Endothelial cell of hepatic sinusoid (primary cell): ENCODE data around the gene NFIC.

Source experiments
- in situ Hi-C: cut with HindIII; loops from 2 replicates; pipeline ENCODE4 v1.10.0; 2017; ENCODE audit warnings: low sequenced_read_pairs

NFIC gene

GRCh38 chr19:3480383-3481091 is 114.2 kb downstream of the NFIC start, which contains the start of gene SMIM24:
Gene SMIM24 (minus strand): TSS chr19:3480525. CDS start chr19:3480463, 62 bp downstream.
- in situ Hi-C loops = no loop called here

- in situ Hi-C loops = no loop called here
Measured at GRCh38 chr19:3481241-3482090, 115.1 kb downstream of the NFIC start.

GRCh38 chr19:3482507-3483225 is 116.3 kb downstream of the NFIC start:
- in situ Hi-C loops = no loop called here

GRCh38 chr19:3483226-3483628 is 116.8 kb downstream of the NFIC start, which contains the start of gene SMIM44:
Gene SMIM44 (minus strand): TSS chr19:3483441. CDS start chr19:3483403, 38 bp downstream.
- in situ Hi-C loops = no loop called here

GRCh38 chr19:3491396-3492119 is 125.2 kb downstream of the NFIC start:
- in situ Hi-C loops = no loop called here

- in situ Hi-C loops = no loop called here
Measured at GRCh38 chr19:3492131-3492839, 125.9 kb downstream of the NFIC start.

- in situ Hi-C loops = no loop called here
Measured at GRCh38 chr19:3492919-3493318, 126.5 kb downstream of the NFIC start.

GRCh38 chr19:3493651-3494050 is 127.3 kb downstream of the NFIC start:
- in situ Hi-C loops = no loop called here

- in situ Hi-C loops = no loop called here
Measured at GRCh38 chr19:3494051-3494450, 127.7 kb downstream of the NFIC start.

GRCh38 chr19:3494559-3494958 is 128.2 kb downstream of the NFIC start:
- in situ Hi-C loops = no loop called here

- in situ Hi-C loops = no loop called here
Measured at GRCh38 chr19:3496392-3497273, 130.2 kb downstream of the NFIC start.

- in situ Hi-C loops = no loop called here
Measured at GRCh38 chr19:3497757-3498520, 131.6 kb downstream of the NFIC start.

GRCh38 chr19:3499738-3500428 is 133.5 kb downstream of the NFIC start:
- in situ Hi-C loops = no loop called here

- in situ Hi-C loops = no loop called here
Measured at GRCh38 chr19:3500429-3501101, 134.2 kb downstream of the NFIC start, which contains the start of gene DOHH. Gene DOHH (minus strand): TSS chr19:3500674. CDS start chr19:3496814, 3,860 bp downstream.

- in situ Hi-C loops = no loop called here
Measured at GRCh38 chr19:3501780-3502179, 135.4 kb downstream of the NFIC start.

GRCh38 chr19:3503036-3503572 is 136.7 kb downstream of the NFIC start:
- in situ Hi-C loops = no loop called here

- in situ Hi-C loops = no loop called here
Measured at GRCh38 chr19:3504735-3505134, 138.4 kb downstream of the NFIC start.
